Right ventricle myocardium superior (tissue), 1 donor: ENCODE measurements around the gene DUSP6. TPM values are rescaled to one million over a fixed set of nuclear protein-coding genes. Genes with fewer than 3 reads are reported as not detected.

Experiments
- ATAC-seq: fragments of 200-7000 bp; cut with Tn5 transposase; one replicate; pipeline ENCODE4 v1.9.1; 2020; ENCODE audit warnings: mild to moderate bottlenecking; ENCODE audit not compliant: poor library complexity
- DNase-seq: peaks from one replicate; pipeline ENCODE4 v3.0.0-alpha.2; 2020
- intact Hi-C: fragments of 100-400 bp; cut with DNase I; formaldehyde crosslinking; loops from one replicate; pipeline ENCODE4 v1.11.2; 2022
- total RNA-seq: library from RNA; stranded (reverse); fragmentation: NEBNext Ultra II Directional; extraction: Animal tissue kit (Norgen Biotek cat#: 25700); gene quantifications from one replicate; pipeline ENCODE4 v1.2.1, GENCODE V29; 2021
- donor health status: DM: no; HTN: yes; CAD: no; lungs with severe emphysema.

DUSP6 gene
- total RNA-seq, 1 donor from 2014 or later, result 26.7 TPM

DNA sequence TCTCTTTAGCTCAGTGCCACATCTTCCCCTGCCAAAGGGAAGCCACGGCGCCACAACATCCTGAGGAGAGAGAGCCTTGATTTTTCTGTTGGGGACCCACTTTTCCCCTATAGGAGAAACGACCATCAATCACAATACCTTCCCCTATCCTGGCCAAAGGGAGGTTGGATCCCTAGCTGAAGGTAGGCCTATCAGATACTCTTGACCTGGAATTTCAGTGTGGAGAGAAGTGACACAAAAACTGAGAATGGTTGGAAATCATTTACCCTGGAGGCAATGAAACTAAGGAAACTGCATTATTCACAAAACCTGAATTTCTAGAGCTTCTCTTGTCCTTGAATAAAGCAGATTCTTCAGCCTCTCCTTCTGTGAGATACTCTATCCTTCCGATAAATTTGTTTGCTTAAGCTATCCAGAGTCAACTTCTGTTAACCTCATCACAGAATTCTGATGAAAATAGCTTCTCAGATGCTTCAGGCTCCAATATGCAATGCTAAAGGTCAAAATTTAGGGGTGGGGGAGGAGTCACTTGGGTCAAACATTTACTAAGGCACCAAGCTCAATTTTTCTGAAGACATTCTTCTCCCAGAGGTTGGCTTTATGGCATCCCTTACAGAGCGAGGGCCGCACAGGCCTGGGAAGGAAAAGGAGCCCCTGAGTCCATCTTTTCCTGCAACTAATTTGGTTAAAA, 27.0 kb upstream of the DUSP6 start:
- ATAC-seq, result no peak
- no peak for DNase-seq
- intact Hi-C loops, result no loop called here

DNA sequence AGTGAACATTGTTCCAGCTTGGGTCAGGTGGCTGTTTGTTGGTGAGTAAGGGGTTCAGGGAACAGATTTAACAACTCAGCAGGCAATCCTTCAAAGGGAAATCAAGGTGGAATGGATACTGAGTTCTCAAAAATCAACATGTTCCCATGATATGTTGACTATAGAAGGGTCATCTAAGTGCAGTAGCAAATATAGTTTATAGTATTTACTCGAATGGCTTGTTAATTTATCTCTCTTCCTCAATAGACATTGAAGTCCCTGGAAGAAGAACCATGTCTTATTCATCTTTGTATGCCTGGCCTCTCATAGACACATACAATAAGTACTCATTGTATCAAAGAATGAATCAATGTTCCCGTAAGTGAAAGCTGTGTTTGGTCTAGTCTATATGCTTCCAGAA, 24.5 kb upstream of the DUSP6 start:
- ATAC-seq, result no peak
- DNase-seq, result no peak

DNA sequence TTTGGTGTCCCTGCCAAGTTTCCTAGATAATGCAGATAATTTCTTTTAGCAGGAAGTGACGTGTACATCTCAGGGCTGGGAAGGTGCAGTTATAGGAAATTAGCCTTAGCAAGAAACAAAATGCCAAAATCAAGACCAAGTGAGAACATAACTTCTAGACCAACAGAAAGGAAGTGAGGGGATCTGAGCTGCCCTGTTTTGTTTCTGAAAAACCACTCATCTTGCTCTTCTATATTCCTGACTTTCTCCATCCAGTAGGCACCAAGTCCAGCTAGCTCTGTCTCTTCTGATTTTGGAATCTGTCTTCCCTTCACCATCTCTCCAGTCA, 23.9 kb upstream of the DUSP6 start:
- intact Hi-C loops, result no loop called here
- DNase-seq, result no peak
- ATAC-seq, result no peak

More for the DNA sequence above, 24.5 kb upstream of the DUSP6 start:
- intact Hi-C loops, result no loop called here

DNA sequence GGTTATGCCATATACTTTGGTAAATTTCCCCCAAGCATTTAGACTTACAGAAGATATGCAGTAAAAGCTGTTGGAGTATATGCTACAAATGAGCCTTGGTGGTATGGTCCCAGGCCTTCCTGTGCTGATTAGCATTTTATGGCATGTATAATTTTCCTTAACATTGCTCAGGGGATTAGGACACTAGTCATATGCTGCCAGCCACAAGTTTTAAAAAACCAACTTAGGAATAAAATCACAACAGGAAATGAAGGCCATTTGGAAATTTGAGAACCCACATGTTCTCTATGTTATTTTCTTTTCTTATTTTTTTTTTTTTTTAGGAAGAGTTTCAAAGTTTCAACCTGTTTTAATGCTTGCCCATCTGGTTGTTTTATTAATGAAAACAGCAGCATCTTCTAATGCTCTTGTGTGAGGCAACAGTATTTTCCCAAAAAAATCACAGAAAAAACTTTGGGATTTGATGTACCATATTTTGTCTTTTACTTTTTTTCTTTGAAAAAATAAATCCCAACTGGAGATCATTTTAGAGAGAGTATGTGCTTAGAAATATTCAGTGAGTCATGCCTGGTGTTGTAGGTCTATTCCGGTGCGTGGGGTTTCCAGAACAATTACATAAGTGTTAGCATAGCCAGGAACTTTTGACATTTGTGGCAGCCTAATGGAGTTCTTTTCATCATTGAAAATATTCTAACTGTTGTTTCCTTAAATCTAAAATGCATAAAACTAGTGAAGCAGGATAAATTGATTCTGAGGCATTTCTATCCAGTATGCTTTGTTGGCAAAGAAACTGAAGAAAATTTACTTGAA, 21.7 kb upstream of the DUSP6 start:
- DNase-seq (no peak), ATAC-seq (peak; percentile 86)
- intact Hi-C loops, result no loop called here

DNA sequence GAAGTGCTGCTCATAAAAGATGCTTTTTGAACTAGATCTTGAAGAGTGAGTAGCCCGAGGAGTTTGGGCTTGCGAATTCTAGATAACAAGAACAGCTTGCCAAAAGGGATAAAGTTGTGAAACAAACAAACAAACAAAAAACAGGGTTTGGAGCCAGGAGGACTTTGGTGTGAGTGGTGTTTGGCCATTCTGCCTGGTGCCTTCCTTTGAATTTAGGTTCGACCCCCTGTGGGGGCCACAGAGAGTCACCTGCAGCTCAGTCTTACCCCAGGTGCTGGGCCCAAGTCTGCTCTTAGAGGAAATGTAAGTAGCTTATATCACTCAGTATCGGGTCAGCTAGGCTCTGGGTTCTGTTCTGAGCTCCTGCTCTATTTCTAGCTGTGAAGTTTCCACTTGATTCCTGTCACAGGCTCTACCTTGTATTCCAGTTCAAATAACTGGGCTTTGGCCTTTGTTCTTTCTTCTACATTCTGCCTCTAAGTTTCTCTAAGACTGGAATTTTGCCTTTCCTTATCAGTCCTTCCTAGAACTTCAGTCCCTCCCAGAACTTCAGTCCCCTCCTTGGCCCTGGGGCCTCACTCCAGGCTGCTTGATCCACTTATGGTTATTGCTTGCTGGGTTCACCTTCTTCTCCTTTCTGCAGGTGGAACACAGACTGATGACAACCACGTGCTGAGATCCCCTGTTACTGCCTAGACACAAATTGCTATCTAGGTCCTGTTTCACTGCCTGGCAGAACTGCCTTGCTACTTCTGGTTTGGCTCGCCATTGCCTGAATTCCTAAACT, 20.5 kb upstream of the DUSP6 start:
- no peak for DNase-seq
- ATAC-seq, result peak; percentile 37
- intact Hi-C loops, result no loop called here

DNA sequence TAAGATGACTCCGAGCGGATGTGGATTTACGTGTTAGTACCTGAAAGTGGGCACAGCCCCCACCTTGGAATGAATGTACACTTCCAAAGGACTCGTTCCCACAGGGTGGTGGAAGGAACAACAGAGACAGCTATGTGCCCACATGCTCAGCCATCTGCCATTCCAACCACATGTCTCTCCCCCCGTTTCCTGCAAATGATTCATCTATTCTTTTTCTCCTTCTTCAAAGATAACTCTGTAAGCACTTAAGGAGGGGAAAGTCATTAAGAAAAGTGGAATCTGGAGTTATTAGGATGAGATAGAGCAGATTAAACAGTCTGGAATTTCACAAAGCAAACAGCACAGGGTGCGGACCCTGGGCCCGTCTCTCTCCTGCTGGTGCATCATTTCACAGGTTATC, 18.5 kb upstream of the DUSP6 start:
- DNase-seq (no peak), ATAC-seq (no peak)
- intact Hi-C loops, result no loop called here

DNA sequence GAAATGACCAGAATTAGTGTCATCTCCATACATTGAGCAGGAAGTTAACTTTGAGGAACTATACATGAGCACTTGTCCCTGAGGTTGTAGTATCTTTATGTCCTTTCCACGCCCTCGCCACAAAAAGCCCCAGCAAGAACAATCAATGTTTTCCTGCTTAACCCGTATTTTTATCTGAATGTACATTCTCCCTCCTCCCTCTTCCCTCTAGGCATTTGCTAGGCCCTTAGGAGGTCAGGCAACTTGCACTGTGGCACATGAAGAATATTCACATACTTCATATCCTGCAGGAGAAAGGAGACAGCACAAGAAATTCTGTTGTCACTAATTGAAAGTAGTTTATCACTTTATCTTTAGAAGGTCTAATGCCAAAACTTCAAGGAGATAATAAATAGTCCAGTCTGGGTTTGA, 18.1 kb upstream of the DUSP6 start:
- intact Hi-C loops, result no loop called here
- ATAC-seq, result no peak

DNA sequence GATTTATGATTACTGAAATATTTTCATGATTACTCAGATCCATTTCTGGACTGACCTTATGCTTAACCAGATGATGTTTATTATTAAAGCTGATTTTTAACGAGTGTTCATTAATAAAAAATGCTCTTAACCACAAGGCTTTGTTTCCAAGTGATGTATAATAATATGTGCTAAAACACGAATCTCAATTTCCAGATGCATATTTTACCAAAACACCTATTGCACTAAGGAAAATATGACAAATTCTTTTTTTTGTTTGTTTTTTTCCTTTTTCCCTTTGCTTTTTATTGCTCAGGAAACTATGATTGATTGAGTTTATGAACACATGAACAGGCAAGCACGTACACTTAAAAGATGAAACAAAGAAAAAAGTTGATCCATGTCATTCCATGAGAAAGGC, 16.9 kb upstream of the DUSP6 start:
- intact Hi-C loops, result no loop called here
- DNase-seq (no peak), ATAC-seq (no peak)

More for the DNA sequence above, 18.1 kb upstream of the DUSP6 start:
- no peak for DNase-seq

DNA sequence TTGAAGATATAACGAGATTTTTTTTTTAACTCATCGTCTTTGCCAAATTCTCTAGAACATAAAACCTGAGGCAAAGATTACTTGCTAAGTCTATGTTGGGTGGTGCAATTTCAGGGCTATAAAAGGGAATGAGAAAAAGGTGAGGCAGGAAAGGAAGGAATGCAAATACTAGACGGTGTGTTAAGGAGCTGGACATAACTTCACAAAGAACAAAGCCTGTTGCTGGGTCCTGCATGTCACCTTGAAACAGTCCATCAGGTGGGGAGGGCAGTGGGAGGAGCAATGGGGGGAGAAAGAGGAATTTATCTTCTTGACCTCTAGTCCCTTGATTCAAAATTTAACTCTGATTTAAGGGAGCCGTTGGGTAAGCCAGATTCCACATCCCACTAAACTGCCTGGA, 16.1 kb upstream of the DUSP6 start:
- DNase-seq (no peak), ATAC-seq (no peak)
- intact Hi-C loops, result no loop called here

DNA sequence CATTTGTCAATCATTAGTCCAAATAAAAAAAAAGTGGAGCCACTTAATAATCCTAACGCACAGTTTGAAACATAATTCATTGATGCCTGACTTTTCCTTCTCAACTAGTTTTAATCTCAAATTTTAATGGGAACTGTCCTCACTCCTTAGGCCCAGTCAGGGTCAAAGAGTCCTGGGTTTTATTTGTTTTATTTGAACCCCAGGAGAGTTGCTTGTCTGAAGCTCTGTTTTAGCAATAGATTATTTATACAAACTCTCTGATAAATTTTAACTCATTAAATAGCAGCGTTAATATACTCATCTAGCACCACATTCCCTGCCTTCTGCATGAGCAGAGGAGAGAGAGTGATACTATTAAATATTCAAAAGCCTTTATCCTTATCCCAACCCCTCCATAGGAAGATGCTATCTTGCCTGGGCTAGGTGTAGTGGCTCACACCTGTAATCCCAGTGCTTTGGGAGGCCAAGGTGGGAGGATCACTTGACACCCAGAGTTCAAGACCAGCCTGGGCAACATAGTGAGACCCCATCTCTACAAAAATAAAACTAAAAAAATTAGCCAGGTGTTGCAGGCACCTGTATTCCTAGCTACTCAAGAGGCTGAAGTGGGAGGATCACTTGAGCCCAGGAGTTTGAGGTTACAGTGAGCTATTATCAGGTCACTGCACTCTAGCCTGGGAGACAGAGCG, 14.5 kb upstream of the DUSP6 start:
- ATAC-seq, result no peak

DNA sequence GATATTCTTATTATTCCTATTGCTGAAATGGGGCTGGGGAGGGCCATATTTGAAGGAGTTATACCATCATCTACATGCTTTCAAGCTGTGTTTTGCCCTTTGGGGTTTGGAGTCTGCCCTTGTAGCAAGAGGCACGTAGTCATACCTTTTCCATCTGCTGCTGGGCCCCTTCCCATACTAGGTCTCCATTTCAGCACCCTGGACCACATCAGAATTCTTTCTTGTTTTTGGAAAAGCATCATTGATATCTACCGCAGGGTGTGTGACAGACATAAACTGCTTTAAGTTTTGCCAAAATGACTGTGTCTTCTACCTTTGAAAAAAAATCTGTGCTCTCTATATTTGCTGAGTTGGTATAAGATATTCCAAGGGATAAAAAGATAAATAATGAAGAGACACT, 12.3 kb upstream of the DUSP6 start:
- DNase-seq, result no peak
- intact Hi-C loops, result no loop called here
- ATAC-seq, result no peak

More for the DNA sequence above, 14.5 kb upstream of the DUSP6 start:
- intact Hi-C loops, result no loop called here
- DNase-seq, result no peak

DNA sequence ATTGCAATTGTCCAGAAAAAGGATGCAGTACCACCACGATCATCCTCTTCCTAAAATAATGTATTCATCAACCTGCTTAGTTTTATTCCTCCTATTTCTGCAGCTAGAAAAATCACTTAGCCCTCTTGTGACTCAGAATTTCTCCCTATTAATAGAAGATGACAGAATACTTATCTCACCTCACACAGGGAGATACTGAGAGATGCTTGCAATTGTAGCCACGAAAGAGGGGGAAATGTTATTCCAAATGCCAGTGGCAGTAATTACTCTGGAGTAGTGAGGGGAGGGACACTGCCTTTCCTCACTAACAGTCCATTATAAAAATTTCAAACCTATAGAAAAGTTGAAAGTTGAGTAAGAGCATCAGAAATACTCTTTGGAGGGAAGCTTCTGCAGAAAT, 11.8 kb upstream of the DUSP6 start:
- intact Hi-C loops, result no loop called here
- ATAC-seq (peak; percentile 73), DNase-seq (no peak)

DNA sequence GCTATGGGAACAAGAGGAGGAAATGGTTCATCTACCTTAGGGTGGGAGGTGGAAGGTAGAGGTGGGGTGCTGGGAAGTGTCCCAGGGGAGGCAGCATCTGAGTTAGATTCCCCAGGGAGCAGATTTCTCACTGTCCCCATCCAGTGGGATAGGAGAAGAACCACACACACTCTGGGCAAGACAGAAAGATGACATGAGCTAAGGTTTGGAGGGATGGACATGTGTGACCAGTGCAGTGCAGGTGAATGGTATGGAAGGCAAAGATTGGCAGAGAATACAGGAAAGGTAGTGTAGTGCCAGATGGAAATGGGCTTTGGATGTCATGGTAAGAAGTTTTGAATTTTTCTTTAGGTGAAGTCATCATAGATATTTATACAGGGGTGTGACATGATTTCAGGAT, 11.3 kb upstream of the DUSP6 start:
- DNase-seq (no peak), ATAC-seq (peak; percentile 28)
- intact Hi-C loops, result no loop called here

DNA sequence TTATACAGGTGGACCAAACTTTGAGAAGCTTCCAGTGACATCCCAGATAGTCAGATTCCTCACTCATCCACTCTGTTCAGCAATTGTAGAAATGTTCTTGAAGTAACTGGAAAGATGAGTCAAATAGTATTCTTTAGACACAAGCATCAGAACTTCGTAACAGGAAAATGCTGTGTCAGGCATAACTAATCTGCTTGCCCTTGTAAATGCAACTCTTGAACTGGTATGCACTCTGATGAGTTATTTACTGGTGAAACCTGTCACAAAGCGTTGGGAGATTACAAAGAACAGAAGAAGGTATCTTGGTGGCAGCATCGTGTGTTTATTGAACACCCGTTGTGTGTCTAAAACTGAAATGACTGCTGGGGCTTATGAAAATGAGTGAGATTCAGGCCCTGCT, 10.8 kb upstream of the DUSP6 start:
- DNase-seq (no peak), ATAC-seq (peak; percentile 72)
- intact Hi-C loops, result no loop called here

DNA sequence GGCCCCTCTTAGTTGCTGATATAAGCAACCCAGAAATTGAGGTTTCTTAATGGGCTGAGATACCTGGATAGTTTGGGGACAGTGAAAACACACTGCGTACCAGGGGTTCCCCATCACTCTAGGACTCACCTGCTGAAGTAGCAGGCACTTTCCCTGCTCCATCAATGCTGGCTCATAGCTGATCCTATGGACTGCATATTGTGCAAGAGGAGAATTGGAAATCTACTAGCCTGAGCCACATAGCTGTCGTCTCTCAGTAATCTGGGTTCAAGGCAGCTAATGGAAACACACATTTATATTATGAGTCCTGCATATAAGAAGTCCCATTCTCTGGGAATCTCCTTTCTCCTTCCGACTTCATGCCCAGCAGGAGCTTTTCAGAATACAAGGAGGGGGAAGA, 7.3 kb upstream of the DUSP6 start:
- no peak for ATAC-seq
- DNase-seq, result no peak
- intact Hi-C loops, result loop anchor here (10.0 kb wide), 2 partner anchors 195 to 305 kb away; no protein-coding TSS in a partner anchor

DNA sequence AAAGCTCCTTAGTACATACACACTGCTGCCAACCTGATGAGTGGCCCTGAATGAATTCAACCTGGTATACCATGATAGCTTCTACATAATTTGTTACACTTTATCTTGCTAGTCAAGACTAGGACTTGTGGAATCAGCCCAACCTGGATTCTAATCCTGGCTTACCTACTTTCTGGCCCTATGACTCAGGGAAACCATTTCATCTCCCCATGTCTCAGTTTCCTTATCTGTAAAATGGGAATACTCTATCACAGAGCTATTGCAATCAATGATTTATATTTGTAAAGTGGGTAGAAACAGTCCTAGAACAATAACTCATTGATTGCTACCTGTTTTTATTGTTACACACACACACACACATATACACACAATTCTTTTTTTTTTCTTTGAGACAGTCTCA, 6.5 kb upstream of the DUSP6 start:
- DNase-seq (no peak), ATAC-seq (no peak)
- intact Hi-C loops, result loop anchor here (10.0 kb wide), 2 partner anchors 194 to 304 kb away; no protein-coding TSS in a partner anchor

DNA sequence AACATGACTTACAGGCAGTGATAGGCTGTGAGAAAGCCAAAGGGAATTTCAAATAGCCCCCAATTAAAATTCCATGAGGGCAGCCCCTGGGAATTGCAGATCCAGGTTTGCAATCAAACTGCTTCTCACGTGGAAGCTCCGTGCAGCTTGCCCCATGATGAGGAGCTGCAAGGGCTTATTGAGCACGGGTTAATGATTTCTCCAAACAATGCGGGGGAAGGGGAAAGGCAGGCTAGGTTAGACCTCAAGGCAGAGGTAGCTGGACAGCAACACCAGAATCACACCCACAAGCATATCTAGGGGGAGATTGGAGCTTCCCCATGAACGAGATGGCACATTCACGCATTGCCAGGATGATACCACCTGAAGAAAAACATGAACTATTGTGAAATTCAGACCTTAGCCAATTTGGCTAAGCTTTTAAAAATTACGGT, 5.0 kb upstream of the DUSP6 start:
- DNase-seq, result no peak
- intact Hi-C loops, result loop anchor here (10.0 kb wide), 2 partner anchors 193 to 303 kb away; no protein-coding TSS in a partner anchor
- ATAC-seq, result no peak

DNA sequence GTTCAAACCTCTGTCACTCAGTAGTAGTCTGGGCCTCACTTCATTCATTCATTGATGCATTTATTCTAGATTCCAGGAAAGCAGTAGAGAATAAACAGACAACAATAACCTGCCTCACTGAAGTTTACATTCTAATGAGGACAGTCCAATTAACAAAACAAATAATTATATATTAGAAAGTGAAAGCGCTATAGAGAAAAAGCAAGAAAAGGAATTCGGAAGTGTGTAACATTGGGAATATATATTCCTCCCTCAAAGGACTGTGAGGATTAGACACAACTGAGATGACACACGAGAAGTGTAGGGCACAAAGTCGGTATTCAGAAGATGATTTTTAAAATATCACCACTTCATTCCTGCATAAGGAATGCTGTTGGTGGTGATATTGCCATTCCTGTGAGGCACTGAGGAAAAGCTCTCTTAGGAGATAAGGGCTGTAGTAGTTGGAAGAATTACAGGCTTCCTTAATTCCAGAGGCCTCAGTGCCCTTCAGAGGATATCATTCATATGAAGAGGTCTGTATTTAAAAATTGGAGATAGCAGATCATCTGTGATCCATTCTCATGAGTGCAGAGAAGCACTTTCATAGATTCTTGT, 3.9 kb upstream of the DUSP6 start:
- ATAC-seq (no peak), DNase-seq (no peak)
- intact Hi-C loops, result loop anchor here (10.0 kb wide), 2 partner anchors 191 to 301 kb away; no protein-coding TSS in a partner anchor
